ENCODE results near the gene TSSK6. TPM values are rescaled to one million over a fixed set of nuclear protein-coding genes. Genes with fewer than 3 reads are reported as not detected.

The TSSK6 gene
- total RNA-seq, 1 experiment from 2014 or later: 4.7 TPM

- Mint-ChIP-seq H3K27ac (no peak overlapping the region), H3K4me1 (peaks cover 10% of the 10 kb centered on the region; the same call in 1 of the 2 replicates), H3K4me3 (no peak overlapping the region), H3K9me3 (no peaks in the 10 kb centered on the region), H3K36me3 (peaks cover 2% of the 10 kb centered on the region), H3K27me3 (ENCODE audit: low read depth) (no peaks in the 10 kb centered on the region)
- POLR2A ChIA-PET: no interaction called here
- CTCF ChIA-PET: interaction anchor here (0.8 to 2.5 kb wide), 5 partner anchors 18 to 149 kb away, joined by 3 to 18 read pairs (median 3); no protein-coding TSS in a partner anchor
- DNase-seq (ENCODE audit: low spot score) (no peak), ATAC-seq (no peak)
- TF ChIP-seq JAZF1 (CRISPR knock-in tag; IDR thresholded peaks at IDR 0.05) (no peak), ZNF317 (CRISPR knock-in tag; IDR thresholded peaks at IDR 0.05; ENCODE audit: borderline replicate concordance, low read depth) (no peak), CTCF (IDR thresholded peaks at IDR 0.05) (no peak), RORB (CRISPR knock-in tag; IDR thresholded peaks at IDR 0.05) (no peak), ATF2 (CRISPR knock-in tag; IDR thresholded peaks at IDR 0.05; ENCODE audit: borderline replicate concordance, low read depth) (no peak), GTF2I (CRISPR knock-in tag; conservative IDR thresholded peaks at IDR 0.05) (no peak), PRDM15 (CRISPR knock-in tag; IDR thresholded peaks at IDR 0.05) (no peak), KAT7 (CRISPR knock-in tag; IDR thresholded peaks at IDR 0.05; ENCODE audit: borderline replicate concordance) (no peak), PREB (CRISPR knock-in tag; IDR thresholded peaks at IDR 0.05; ENCODE audit: borderline replicate concordance) (no peak), NR1H2 (CRISPR knock-in tag; IDR thresholded peaks at IDR 0.05) (no peak), ARID4B (CRISPR knock-in tag; IDR thresholded peaks at IDR 0.05; ENCODE audit: borderline replicate concordance) (no peak), IRF2 (CRISPR knock-in tag; IDR thresholded peaks at IDR 0.05; ENCODE audit: borderline replicate concordance, low read depth) (no peak), AFF4 (CRISPR knock-in tag; IDR thresholded peaks at IDR 0.05; ENCODE audit: borderline replicate concordance) (no peak), ZSCAN18 (CRISPR knock-in tag; IDR thresholded peaks at IDR 0.05) (no peak), TP53 (CRISPR knock-in tag; IDR thresholded peaks at IDR 0.05) (no peak), USF2 (CRISPR knock-in tag; IDR thresholded peaks at IDR 0.05) (no peak), FOXP1 (CRISPR knock-in tag; IDR thresholded peaks at IDR 0.05; ENCODE audit: borderline replicate concordance) (no peak), PRRX2 (CRISPR knock-in tag; IDR thresholded peaks at IDR 0.05) (no peak), ZNF423 (CRISPR knock-in tag; IDR thresholded peaks at IDR 0.05) (no peak)
These were observed 1.1 kb downstream of the TSSK6 start for GRCh38 chr19:19514215-19514657.
